HepG2 (cell line): ENCODE results near the gene PRR36. TPM values are rescaled to one million over a fixed set of nuclear protein-coding genes. Genes with fewer than 3 reads are reported as not detected.

Source experiments
- ATM ChIP-seq: fragments of 450-650 bp; IDR thresholded peaks from 2 replicates; pipeline ENCODE4 v1.7.1; 2017; ENCODE audit warnings: mild to moderate bottlenecking, borderline replicate concordance
- E2F2 ChIP-seq: sonication (generic); formaldehyde crosslinking; IDR thresholded peaks from 2 replicates; pipeline ENCODE4 v1.4.0; 2020; ENCODE audit warnings: missing genetic modification reagents, borderline replicate concordance
- GMEB2 ChIP-seq: IDR thresholded peaks from 2 replicates; pipeline ENCODE4 v1.6.1; 2016; ENCODE audit warnings: missing biosample characterization, missing genetic modification reagents, low read depth
- HNRNPUL1 ChIP-seq: fragments of 200-400 bp; formaldehyde crosslinking; IDR thresholded peaks from 2 replicates; pipeline ENCODE4 v1.6.1; 2017; ENCODE audit warnings: low read depth, mild to moderate bottlenecking, low read length, moderate library complexity
- MBNL3 ChIP-seq: fragments of 250-450 bp; sonication (Bioruptor Pico); conservative IDR thresholded peaks from 2 replicates; pipeline ENCODE4 v1.8.0; 2022; ENCODE audit warnings: mild to moderate bottlenecking, inconsistent platforms
- PREB ChIP-seq: sonication (generic); formaldehyde crosslinking; IDR thresholded peaks from 2 replicates; pipeline ENCODE4 v1.4.0; 2020; ENCODE audit warnings: missing genetic modification reagents
- ZHX2 ChIP-seq, 2 experiments: sonication (generic) in 1 of 2; formaldehyde crosslinking in 1 of 2; IDR thresholded peaks; 2 replicates each; pipeline versions ENCODE4 v1.6.1 to v1.9.0; 2014 to 2022; ENCODE audit warnings: antibody characterized with exemption in 1 of 2, borderline replicate concordance in 1 of 2, inconsistent platforms in 1 of 2, low read depth in 1 of 2, missing genetic modification reagents in 1 of 2
- ZNF335 ChIP-seq: sonication (generic); formaldehyde crosslinking; IDR thresholded peaks from 2 replicates; pipeline ENCODE4 v1.4.0; 2020; ENCODE audit warnings: missing genetic modification reagents
- ZNF33B ChIP-seq: sonication (generic); formaldehyde crosslinking; IDR thresholded peaks from 2 replicates; pipeline ENCODE4 v1.5.1; 2020; ENCODE audit warnings: mild to moderate bottlenecking, missing genetic modification reagents
- ZNF382 ChIP-seq: sonication (generic); formaldehyde crosslinking; IDR thresholded peaks from 2 replicates; pipeline ENCODE4 v1.5.0; 2020; ENCODE audit warnings: missing genetic modification reagents, mild to moderate bottlenecking, borderline replicate concordance
- ZNF383 ChIP-seq: sonication (generic); formaldehyde crosslinking; IDR thresholded peaks from 2 replicates; pipeline ENCODE4 v1.4.0; 2020; ENCODE audit warnings: missing genetic modification reagents, mild to moderate bottlenecking, borderline replicate concordance
- ZNF547 ChIP-seq: sonication (generic); formaldehyde crosslinking; IDR thresholded peaks from 2 replicates; pipeline ENCODE4 v1.5.1; 2020; ENCODE audit warnings: mild to moderate bottlenecking, missing genetic modification reagents
- ZNF556 ChIP-seq: sonication (generic); formaldehyde crosslinking; IDR thresholded peaks from 2 replicates; pipeline ENCODE4 v1.4.0; 2020; ENCODE audit warnings: mild to moderate bottlenecking, missing genetic modification reagents, borderline replicate concordance
- ZSCAN12 ChIP-seq: sonication (generic); formaldehyde crosslinking; IDR thresholded peaks from 2 replicates; pipeline ENCODE4 v1.9.0; 2021; ENCODE audit warnings: mild to moderate bottlenecking, missing genetic modification reagents
- ZUFSP ChIP-seq: sonication (generic); formaldehyde crosslinking; IDR thresholded peaks from 2 replicates; pipeline ENCODE4 v1.9.0; 2021; ENCODE audit warnings: missing genetic modification reagents, mild to moderate bottlenecking, borderline replicate concordance
- polyA plus RNA-seq, 8 experiments: library from polyadenylated mRNA; depleted of rRNA in 3 of 8; stranded (reverse) in 7 of 8; unstranded in 1 of 8; fragments of >200 nt; fragmentation: Illumina TruSeq in 4 of 8; extraction: Trizol in 4 of 8; gene quantifications; 2 replicates each; pipeline versions ENCODE4 v1.2.1 to v1.2.3, GENCODE V29; 2011 to 2016; ENCODE audit warnings: low read depth in 4 of 8, missing spikeins in 1 of 8, mixed read lengths in 1 of 8; ENCODE audit not compliant: insufficient read depth in 1 of 8
- total RNA-seq, 5 experiments: library from RNA; depleted of rRNA; stranded (reverse); fragments of >200 nt; fragmentation: Illumina TruSeq; extraction: Trizol; gene quantifications; 2 replicates each; pipeline ENCODE4 v1.2.3, GENCODE V29; 2016; ENCODE audit warnings: low read depth in 1 of 5

The PRR36 gene
- total and polyA plus RNA-seq, 2 of the 13 experiments (the other 11 are each of a cell fraction or from before 2014, with no cell fraction given): 0.07 to 0.17 TPM

- TF ChIP-seq GMEB2 (CRISPR knock-in tag) (peak; percentile 33; the same call in 1 of the 2 replicates), ZSCAN12 (CRISPR knock-in tag) (peak; percentile 54; the same call in 1 of the 2 replicates), MBNL3 (CRISPR knock-in tag) (no peak), E2F2 (CRISPR knock-in tag) (no peak), ZNF382 (CRISPR knock-in tag) (no peak), ATM (no peak), ZNF556 (peak; percentile 95), HNRNPUL1 (no peak), ZNF383 (no peak), ZNF547 (CRISPR knock-in tag) (peak; percentile 77; the same call in 1 of the 2 replicates), ZNF335 (CRISPR knock-in tag) (peak; percentile 66; the same call in 1 of the 2 replicates), ZNF33B (peak; percentile 96), ZHX2 (IDR thresholded peaks at IDR 0.05; ENCODE audit: low read depth) (no peak; the same call in 1 of the 2 replicates), ZHX2 (CRISPR knock-in tag; IDR thresholded peaks at IDR 0.05; ENCODE audit: borderline replicate concordance) (no peak), PREB (CRISPR knock-in tag) (no peak), ZUFSP (CRISPR knock-in tag) (no peak)
These were observed 21.1 kb downstream of the PRR36 start (continued) for GRCh38 chr19:7852851-7853769.
